OCI-LY1 (cell line): Measurements from ENCODE around the gene UFSP2.

Source experiments
- H2AFZ ChIP-seq: fragments of 200-600 bp; sonication (generic), shearing (Covaris generic); 2 replicates; pipeline ENCODE4 v1.6.0; 2014; ENCODE audit warnings: antibody characterized with exemption, mild to moderate bottlenecking, low read length
- H3F3A ChIP-seq: fragments of 200-600 bp; sonication (generic), shearing (Covaris generic); 2 replicates; pipeline ENCODE4 v1.6.0; 2014; ENCODE audit warnings: mild to moderate bottlenecking, antibody characterized with exemption, low read length, moderate library complexity; ENCODE audit not compliant: insufficient read depth
- H3K27ac ChIP-seq: fragments of 200-600 bp; sonication (generic); 2 replicates; pipeline ENCODE4 v1.5.1; 2014; ENCODE audit warnings: low read length, mixed run types, mild to moderate bottlenecking, low read depth; ENCODE audit not compliant: poor library complexity, severe bottlenecking
- H3K27me3 ChIP-seq: fragments of 200-600 bp; sonication (generic); 2 replicates; pipeline ENCODE4 v1.6.0; 2014; ENCODE audit warnings: antibody characterized with exemption, mild to moderate bottlenecking, low read length, moderate library complexity; ENCODE audit not compliant: insufficient read depth
- H3K36me3 ChIP-seq: fragments of 200-600 bp; sonication (generic); 2 replicates; pipeline ENCODE4 v1.6.1; 2014; ENCODE audit warnings: mild to moderate bottlenecking, antibody characterized with exemption, low read length, moderate library complexity, mixed read lengths; ENCODE audit not compliant: insufficient read depth
- H3K4me1 ChIP-seq: fragments of 200-600 bp; sonication (generic); 2 replicates; pipeline ENCODE4 v1.5.1; 2014; ENCODE audit warnings: mild to moderate bottlenecking, low read length, moderate library complexity; ENCODE audit not compliant: insufficient read depth, severe bottlenecking
- H3K4me2 ChIP-seq: fragments of 200-600 bp; sonication (generic), shearing (Covaris generic); 2 replicates; pipeline ENCODE4 v1.6.1; 2014; ENCODE audit warnings: low read length
- H3K4me3 ChIP-seq: fragments of 200-600 bp; sonication (generic); 2 replicates; pipeline ENCODE4 v1.5.1; 2014; ENCODE audit warnings: low read length, low read depth, mild to moderate bottlenecking, mixed read lengths; ENCODE audit not compliant: poor library complexity, severe bottlenecking
- H3K79me2 ChIP-seq: fragments of 200-600 bp; shearing (Covaris generic); 2 replicates; pipeline ENCODE4 v1.6.1; 2016; ENCODE audit warnings: mixed run types, low read length, mixed read lengths; ENCODE audit not compliant: insufficient read depth
- H3K9ac ChIP-seq: fragments of 200-600 bp; sonication (generic), shearing (Covaris generic); 2 replicates; pipeline ENCODE4 v1.6.1; 2014; ENCODE audit warnings: mild to moderate bottlenecking, low read length, mixed read lengths
- H3K9me2 ChIP-seq: fragments of 200-600 bp; sonication (generic), shearing (Covaris generic); 2 replicates; pipeline ENCODE4 v1.6.1; 2014; ENCODE audit warnings: low read depth, mild to moderate bottlenecking, low read length, mixed read lengths
- H3K9me3 ChIP-seq: fragments of 200-600 bp; shearing (Covaris generic); 2 replicates; pipeline ENCODE4 v1.6.1; 2014; ENCODE audit warnings: low read length, mixed read lengths
- H4K20me1 ChIP-seq: fragments of 200-600 bp; sonication (generic), shearing (Covaris generic); 2 replicates; pipeline ENCODE4 v1.6.0; 2016; ENCODE audit warnings: mild to moderate bottlenecking, low read length; ENCODE audit not compliant: insufficient read depth
- EZH2 ChIP-seq: fragments of 200-600 bp; sonication (generic), shearing (Covaris generic); IDR thresholded peaks from 2 replicates; pipeline ENCODE4 v1.8.0; 2017; ENCODE audit warnings: borderline replicate concordance, mixed run types, mild to moderate bottlenecking, antibody characterized with exemption, low read length, moderate library complexity, mixed read lengths
- TF ChIP-seq, protein P1 (sequence below): fragments of 200-600 bp; sonication (generic), shearing (Covaris generic); IDR thresholded peaks from 2 replicates; pipeline ENCODE4 v1.5.1; 2017; ENCODE audit warnings: mild to moderate bottlenecking, antibody characterized with exemption, low read length, moderate library complexity, mixed read lengths

UFSP2 gene

DNA sequence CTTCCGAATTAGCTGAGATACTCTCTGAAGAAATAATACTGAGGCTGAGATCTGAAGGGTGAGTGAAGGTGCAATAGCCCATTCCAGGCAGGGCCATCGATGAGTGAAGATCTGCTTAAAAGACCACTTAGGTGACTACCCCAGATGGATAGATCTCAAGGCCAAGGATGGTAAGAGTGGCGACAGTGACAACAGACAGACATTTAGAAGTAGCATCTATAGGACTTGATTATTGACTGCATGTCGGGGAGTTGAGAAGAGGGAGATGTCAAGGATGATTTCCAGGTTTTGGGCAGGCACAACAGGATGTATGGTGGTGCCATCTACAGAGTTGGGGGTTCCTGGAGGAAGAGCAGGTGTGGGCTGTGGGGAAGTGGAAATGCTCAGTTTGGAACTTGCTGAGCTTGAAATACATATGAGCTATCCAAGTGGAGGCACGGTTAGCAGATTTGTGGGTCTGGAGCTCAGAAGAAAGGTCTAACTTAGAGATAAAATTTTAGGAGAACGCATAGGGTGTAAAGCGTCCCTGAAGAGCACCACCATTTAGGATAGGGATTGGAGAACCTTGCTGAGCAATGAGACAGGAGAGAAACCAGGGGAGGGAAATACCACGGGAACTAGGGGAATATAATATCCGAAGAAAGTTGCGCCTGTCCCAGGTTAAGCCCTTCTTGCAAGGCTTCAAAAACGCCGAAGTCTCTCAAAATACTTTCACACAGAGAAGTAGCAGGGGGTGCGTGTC is 688 bp downstream of the UFSP2 start:
- 0 out of 2 replicates have a peak, but pooled peaks cover 7% of the 10 kb centered on the region for H3K79me2 ChIP-seq
- peak overlapping the region; percentile 8 for H3K27ac ChIP-seq
- no peaks in the 10 kb centered on the region for H3K9me3 ChIP-seq
- H3K4me3 ChIP-seq = peak overlapping the region; percentile 74
- peaks cover 19% of the 10 kb centered on the region for H3K4me1 ChIP-seq
- H2AFZ ChIP-seq = 0 out of 2 replicates have a peak overlapping the region, but pooled peaks have one; percentile 17
- peaks cover 21% of the 10 kb centered on the region for H3K36me3 ChIP-seq
- H4K20me1 ChIP-seq = no peaks in the 10 kb centered on the region
- TF ChIP-seq, protein P1, sequence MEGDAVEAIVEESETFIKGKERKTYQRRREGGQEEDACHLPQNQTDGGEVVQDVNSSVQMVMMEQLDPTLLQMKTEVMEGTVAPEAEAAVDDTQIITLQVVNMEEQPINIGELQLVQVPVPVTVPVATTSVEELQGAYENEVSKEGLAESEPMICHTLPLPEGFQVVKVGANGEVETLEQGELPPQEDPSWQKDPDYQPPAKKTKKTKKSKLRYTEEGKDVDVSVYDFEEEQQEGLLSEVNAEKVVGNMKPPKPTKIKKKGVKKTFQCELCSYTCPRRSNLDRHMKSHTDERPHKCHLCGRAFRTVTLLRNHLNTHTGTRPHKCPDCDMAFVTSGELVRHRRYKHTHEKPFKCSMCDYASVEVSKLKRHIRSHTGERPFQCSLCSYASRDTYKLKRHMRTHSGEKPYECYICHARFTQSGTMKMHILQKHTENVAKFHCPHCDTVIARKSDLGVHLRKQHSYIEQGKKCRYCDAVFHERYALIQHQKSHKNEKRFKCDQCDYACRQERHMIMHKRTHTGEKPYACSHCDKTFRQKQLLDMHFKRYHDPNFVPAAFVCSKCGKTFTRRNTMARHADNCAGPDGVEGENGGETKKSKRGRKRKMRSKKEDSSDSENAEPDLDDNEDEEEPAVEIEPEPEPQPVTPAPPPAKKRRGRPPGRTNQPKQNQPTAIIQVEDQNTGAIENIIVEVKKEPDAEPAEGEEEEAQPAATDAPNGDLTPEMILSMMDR = no peak
- no peak for TF ChIP-seq EZH2
- H3F3A ChIP-seq = no peaks in the 10 kb centered on the region
- H3K4me2 ChIP-seq = peak overlapping the region; percentile 83
- H3K9ac ChIP-seq = peak overlapping the region; percentile 74
- no peaks in the 10 kb centered on the region for H3K27me3 ChIP-seq
- H3K9me2 ChIP-seq = no peaks in the 10 kb centered on the region

DNA sequence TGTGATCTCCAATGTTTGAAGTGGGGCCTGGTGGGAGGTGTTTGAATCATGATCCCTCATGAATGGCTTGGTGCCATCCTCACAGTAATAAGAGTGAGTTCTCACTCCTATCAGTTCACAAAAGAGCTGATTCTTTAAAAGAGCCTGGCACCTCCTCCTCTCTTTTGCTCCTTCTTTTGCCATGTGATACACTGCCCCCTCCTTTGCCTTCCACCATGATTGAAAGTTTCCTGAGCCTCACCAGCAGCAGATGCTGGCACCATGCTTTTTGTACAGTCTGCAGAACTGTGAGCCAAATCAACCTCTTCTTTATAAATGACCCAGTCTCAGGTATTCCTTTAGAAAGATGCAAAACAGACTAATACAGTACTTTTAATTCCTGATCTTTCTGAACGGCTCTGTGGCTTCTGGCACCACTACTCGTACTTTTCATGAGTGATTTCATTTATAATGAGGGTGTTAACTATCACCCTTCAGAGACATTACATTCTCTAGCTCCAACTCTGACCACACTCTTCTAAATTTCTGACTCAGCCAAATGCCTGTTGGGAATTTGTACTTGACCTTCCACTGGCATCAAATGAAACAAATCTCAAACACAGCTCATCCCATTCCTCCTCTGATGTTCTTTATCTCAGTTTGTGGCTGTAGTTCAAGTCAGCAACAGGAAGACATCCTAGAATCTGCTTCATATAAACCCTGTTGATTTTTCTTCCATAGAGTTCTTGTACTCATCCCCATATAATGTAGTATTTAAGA is 4.2 kb downstream of the UFSP2 start:
- Histone ChIP-seq H3K4me1 (peaks cover 19% of the 10 kb centered on the region), H3K36me3 (peaks cover 47% of the 10 kb centered on the region), H3F3A (no peaks in the 10 kb centered on the region), H2AFZ (no peak overlapping the region), H4K20me1 (no peaks in the 10 kb centered on the region), H3K9me3 (no peaks in the 10 kb centered on the region), H3K9ac (no peak overlapping the region), H3K27ac (no peak overlapping the region), H3K9me2 (no peaks in the 10 kb centered on the region), H3K27me3 (no peaks in the 10 kb centered on the region), H3K4me2 (no peak overlapping the region), H3K4me3 (no peak overlapping the region), H3K79me2 (0 out of 2 replicates have a peak, but pooled peaks cover 7% of the 10 kb centered on the region)
- TF ChIP-seq, protein P1 = no peak
- TF ChIP-seq EZH2 = no peak

DNA sequence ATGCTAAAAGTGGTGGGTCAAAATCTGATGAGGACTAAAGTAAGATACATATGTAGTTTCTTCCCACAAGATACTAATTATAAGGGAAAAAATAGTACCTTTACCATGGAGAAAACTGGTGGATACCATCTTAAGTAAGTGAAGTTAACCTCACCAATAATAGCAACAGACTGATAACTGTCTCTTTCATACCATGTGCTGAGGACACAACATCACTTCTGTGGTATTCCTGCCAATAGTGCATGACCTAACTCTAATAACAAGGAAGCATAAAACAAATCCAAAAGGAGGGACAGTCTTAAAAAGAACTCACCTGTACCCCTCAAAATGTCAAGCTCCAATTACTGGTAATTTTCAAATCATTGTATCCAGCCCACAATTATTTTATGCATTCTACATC is 8.8 kb downstream of the UFSP2 start:
- no peaks in the 10 kb centered on the region for H3K79me2 ChIP-seq
- H3K4me3 ChIP-seq = no peak overlapping the region
- H4K20me1 ChIP-seq = no peaks in the 10 kb centered on the region
- no peak overlapping the region for H2AFZ ChIP-seq
- H3K4me1 ChIP-seq = peaks cover 11% of the 10 kb centered on the region
- H3K36me3 ChIP-seq = peaks cover 72% of the 10 kb centered on the region
- H3F3A ChIP-seq = no peaks in the 10 kb centered on the region
- H3K4me2 ChIP-seq = no peak overlapping the region
- H3K9ac ChIP-seq = no peak overlapping the region
- no peaks in the 10 kb centered on the region for H3K27me3 ChIP-seq
- TF ChIP-seq, protein P1 = no peak
- TF ChIP-seq EZH2 = no peak
- no peaks in the 10 kb centered on the region for H3K9me3 ChIP-seq
- H3K9me2 ChIP-seq = no peaks in the 10 kb centered on the region
- no peak overlapping the region for H3K27ac ChIP-seq
